GM21786 (cell line): ENCODE data around the gene C1orf115.
"Not testable (repeated sequence)": the region's sequence is repeated elsewhere in the genome, so short reads cannot be mapped to it uniquely, and the experiment has no call there.

ENCODE experiments used
- ATAC-seq: cut with Tn5 transposase; IDR thresholded peaks from one replicate; pipeline ENCODE4 v1.9.1; 2021; ENCODE audit not compliant: unreplicated experiment

Gene C1orf115

DNA sequence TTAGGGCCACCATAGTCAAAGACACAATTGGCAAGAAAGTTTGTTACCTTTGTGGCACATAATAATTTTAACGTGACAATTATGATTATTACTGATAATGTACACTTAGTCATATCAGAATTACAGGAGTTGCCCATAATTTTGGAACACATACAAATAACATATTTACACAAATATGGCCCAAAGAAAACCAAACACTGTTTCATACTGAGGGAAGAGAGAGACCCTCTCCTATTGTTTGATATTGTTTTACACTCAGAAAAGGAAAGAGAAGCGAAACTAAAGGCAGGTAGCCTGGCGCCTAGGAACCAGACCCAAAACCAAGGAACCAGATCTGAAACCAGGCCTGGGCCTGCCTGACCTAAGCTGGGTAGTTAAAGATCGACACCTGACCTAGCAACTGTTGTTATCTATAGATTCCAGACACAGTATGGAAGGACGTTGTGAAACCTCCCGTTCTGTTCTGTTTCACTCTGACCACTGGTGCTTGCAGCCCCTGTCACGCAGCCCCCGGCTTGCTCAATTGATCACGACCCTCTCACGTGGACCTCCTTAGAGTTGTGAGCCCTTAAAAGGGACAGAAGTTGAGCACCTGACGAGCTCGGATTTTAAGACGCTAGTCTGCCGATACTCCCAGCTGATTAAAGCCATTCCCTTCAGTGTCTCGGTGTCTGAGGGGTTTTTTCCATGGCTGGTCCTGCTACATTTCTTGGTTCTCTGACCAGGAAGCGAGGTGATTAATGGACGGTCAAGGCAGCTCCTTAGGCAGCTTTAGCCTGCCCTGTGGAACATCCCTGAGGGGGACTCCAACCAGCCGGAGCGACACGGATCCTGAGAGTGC is 27.9 kb downstream of the C1orf115 start:
- peak; percentile 75 for ATAC-seq

DNA sequence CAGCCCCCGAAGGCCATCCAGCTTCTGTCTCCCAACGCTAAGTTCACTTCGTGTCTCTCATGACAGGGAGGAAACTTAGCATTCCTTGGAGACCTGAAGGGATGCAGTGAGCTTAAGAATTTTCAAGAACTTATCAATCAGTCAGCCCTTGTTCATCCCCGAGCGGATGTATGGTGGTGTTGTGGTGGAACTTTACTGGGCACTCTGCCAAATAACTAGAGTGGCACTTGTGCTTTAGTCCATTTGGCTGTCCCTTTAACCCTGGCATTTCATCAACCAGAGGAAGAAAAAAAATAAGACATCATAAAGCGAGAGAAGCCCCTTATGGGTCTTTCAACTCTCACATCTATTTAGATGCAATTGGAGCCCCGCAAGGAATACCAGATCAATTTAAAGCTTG is 31.1 kb downstream of the C1orf115 start:
- not testable (repeated sequence) for ATAC-seq

DNA sequence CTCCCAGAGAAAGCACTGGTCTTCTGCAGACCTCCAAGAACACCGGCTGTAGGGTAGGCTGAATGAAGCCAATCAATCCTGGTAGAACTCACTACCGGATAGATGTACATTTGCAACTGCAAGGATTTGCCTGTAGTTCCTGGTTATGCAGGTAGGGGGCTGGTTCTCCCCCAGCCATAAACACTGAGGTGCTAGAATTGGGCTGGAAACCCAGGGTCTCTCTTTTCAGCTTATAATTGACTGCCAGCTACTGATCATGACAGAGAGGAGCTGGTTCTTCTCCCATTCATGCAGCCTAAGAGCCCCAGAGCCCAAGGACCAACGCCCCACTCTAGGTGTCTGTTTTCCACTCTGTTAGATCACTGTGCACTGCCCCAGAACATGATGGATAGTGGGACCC is 36.5 kb downstream of the C1orf115 start:
- ATAC-seq: no peak

DNA sequence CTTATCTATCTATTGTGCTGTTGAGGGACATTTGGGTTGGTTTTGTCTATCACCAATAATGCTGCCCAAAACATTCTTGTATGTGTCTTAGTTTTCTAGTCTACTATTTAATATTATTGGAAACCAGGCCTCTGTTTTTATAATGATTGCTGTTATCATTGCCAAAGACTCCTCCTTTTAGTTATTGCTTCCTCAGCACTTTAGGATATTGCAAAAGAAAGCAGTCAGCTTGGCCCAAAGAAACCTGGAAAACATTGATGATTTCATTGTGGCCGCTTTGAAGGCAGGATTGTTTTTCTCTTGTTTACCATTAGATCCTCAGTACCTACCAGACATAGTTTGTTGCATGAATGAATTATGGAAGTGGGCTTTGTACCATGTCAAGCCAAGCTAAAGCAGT is 37.4 kb downstream of the C1orf115 start:
- ATAC-seq: no peak

DNA sequence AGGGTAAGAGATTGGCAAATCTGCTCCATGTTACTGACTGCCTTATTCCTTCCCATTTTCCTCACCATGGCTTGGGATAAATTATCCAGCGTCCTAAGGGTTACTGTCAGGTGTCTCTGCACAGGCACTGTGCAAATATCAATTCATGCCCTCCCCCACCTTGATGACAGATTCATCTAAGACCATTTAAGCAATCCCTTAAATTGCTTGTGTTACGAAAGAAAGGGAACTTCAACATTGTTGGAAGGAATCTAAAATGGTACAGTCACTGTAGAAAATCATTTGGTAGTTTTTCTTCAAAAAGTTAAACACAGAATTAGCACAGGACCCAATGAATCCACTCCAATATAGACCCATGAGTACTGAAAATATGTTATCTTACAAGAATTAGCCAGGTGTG is 40.3 kb downstream of the C1orf115 start:
- no peak for ATAC-seq

DNA sequence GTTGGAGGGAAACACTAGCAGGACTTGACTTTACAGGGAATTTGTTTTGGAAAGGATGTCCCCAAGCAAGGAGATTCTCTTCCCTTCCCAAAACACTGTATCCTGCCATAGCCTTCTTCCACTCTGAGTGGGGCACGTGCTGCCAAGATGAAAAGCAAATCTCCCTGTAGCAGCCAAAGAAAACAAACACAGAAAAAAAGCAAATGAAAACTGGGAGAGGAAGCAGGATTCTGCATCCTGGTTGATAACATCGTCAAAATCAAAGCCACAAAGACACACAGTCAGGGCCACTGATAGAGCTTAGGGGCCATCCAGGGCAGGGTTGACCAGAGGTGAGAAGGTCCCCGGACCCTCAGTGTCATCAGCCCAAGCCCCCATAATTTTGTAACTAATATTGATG is 42.0 kb downstream of the C1orf115 start:
- no peak for ATAC-seq

DNA sequence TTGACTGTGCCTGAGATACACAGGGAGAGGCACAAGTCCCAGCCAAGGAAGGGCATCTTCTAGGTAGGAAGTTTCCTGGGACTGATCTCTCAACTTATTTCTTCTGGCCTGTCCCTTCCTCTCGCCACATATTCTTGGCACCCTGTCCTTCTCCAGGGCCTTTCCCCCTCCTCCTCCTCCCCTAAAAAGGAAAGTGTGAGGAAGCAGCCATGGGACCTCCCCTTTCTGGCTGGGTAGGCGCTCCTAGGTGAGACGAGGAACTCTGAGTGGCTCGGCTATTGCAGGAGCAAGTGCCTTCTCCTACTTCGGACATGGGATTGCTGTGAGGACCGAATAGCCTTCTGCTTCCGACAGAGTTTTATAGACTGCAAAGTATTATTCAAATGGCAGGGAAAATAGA is 42.5 kb downstream of the C1orf115 start:
- ATAC-seq: peak; percentile 22

DNA sequence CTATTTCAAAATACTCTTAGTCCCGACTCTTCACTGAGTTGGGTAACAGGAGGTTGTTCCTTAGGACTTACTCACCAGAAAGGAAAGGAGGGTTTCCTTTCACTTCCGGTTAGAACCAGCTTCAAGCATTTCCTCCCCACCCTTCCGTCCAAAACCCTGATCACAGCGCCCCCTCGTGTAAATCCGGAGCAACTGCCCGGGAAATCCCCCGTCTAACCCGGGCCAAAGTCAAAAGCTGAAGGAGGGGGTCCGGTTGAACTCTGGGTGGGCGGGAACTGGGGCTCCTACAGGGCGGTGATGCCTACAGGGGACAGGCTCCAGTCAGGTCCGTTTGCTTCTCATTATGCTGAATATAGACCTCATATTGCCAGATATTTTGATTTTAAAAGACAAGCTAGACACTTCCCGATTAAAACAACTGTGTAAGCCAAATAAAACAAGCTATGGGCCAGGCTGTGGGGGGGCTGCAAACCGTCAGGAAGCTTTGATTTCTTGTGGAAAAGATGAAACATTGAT is 43.0 kb downstream of the C1orf115 start:
- ATAC-seq: peak; percentile 89

DNA sequence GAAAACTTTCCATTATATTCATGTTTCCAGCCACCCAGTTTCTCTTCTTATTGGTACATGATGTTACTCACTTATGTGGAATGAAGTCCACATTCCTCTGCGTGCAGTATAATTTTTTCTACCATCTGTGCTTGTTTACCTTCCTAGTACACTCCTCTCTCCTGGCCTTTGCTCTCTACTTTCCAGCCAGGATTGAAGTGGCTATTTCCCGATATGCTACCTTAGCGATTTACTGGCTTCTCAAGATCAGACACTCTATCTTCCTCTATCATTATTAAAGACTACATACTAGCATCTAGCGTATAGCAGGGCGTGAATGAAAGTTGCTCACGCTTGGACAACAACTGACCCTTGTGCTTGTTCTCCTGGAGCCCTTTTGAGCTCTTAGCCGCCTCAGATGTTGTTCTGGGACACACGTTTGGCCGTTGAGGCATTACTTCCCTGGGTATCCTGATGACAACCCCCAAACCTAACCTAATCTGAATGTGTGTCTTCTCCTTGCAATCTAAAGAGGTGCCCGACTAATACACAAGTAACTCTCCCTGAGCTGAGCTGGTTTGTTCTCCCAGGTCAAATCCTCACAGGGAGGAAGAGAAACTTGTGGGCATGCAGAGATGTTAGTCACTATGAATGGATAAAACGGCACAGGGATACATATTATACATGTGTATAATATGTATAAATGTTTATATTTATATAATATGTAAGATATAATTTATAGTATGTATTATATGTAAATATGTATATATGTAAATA is 44.6 kb downstream of the C1orf115 start:
- ATAC-seq: no peak

DNA sequence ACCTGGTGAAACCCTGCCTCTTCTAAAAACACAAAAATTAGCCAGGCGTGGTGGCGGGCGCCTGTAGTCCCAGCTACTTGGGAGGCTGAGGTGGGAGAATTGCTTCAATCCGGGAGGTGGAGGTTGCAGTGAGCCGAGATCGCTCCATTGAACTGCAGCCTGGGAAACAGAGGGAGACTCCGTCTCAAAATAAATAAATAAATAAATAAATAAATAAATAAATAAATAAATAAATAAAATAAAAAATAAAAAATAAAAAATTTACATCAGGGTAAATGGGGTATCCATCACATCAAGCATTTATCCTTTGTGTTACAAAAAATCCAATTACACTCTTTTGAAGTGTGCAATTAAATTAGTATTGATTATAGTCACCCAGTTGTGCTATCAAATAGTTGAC is 46.1 kb downstream of the C1orf115 start:
- ATAC-seq: not testable (repeated sequence)

DNA sequence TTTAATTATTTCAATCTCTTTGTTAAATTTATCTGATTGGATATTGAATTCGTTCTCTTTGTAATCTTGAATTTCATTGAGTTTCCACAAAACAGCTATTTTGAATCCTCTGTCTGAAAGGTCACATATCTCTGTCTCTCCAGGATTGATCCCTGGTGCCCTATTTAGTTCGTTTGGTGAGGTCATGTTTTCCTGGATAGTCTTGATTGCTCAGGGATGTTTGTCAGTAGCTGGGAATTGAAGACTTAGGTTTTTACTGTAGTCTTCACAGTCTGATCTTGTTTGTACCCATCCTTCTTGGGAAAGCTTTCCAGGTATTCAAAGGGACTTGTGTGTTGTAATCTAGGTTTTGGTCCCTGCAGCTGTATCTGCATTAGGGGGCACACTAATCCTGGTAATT is 51.2 kb downstream of the C1orf115 start:
- no peak for ATAC-seq

DNA sequence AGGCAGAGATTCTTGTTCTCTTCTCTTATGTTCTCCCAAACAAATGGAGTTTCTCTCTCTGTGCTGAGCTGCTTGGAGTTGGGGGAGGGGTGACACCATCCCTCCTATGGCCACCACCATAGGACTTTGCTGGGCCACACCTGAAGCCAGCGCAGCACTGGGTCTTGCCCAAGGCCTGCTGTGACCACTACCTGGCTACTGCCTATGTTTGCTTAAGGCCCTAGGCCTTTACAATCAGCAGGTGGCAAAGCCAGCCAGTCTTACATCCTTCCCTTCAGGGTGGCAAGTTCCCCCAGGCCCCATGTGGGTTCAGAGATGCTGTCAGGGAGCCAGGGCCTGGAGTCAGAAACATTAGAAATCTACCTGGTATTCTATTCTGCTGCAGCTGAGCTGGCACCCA is 51.7 kb downstream of the C1orf115 start:
- ATAC-seq: no peak

DNA sequence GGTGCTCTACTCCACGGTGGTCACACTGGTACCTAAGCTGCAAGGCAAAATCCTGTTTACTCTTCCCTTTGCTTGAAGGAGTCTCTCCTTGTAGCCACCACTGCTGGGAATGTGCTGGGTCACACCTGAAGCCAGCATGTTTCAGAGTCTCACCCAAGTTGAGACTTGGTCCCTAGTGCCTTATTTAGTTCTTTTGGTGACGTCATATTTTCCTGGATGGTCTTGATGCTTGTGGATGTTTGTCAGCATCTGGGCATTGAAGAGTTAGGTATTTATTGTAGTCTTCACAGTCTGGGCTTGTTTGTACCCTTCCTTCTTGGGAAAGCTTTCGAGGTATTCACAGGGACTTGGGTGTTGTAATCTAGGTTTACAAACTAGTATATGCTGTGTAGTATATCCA is 52.4 kb downstream of the C1orf115 start:
- no peak for ATAC-seq

DNA sequence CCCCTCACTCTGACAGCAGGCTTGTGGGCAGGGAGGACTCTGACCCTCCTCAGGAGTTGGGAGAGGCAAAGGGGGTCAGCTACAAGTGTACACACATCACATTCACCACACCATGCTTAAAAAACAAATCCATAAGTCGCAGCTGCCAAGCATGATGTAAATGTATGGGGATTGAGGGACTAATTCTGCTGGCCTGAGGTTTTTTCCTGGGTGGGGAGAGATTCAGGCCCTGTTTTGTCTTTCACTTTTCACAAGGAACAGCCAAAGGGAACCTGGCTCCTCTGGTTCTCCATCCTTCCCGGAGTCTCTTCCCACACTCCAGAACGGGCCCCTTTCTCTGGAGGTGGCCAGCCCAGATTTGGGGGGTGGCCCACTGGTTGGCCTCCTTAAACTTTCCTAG is 56.7 kb downstream of the C1orf115 start:
- ATAC-seq: no peak

DNA sequence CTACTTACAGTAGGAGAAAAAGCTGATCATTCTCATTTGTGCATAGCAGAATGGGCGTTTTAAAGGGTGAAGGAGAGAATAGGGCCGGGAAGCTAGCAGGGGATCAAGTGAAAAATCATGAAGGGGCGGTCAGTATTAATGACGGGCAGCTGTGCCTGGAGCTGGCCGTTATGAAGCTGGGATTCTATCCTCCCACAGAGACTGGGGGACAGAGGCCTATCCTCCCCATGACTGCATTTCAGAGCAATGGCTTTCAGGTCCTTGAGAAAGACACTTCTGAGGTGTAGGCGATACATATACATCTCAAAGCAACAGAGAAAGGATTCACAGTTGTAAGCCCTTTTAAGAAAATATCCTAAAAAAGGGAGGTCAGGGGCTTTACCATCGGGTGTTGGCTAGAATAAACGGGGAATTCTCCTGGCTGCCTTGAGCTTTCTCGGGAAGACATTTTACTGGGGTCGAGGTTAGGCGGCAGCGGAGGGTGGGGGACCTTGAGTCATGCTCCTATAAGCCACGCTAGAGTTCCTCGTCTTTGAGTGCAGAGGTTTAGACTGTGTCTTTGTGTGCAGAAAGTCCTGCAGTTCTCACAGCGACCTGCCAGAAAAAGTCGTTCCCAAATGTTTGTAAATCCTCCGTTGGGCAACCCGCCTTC is 57.4 kb downstream of the C1orf115 start:
- ATAC-seq: peak; percentile 12

DNA sequence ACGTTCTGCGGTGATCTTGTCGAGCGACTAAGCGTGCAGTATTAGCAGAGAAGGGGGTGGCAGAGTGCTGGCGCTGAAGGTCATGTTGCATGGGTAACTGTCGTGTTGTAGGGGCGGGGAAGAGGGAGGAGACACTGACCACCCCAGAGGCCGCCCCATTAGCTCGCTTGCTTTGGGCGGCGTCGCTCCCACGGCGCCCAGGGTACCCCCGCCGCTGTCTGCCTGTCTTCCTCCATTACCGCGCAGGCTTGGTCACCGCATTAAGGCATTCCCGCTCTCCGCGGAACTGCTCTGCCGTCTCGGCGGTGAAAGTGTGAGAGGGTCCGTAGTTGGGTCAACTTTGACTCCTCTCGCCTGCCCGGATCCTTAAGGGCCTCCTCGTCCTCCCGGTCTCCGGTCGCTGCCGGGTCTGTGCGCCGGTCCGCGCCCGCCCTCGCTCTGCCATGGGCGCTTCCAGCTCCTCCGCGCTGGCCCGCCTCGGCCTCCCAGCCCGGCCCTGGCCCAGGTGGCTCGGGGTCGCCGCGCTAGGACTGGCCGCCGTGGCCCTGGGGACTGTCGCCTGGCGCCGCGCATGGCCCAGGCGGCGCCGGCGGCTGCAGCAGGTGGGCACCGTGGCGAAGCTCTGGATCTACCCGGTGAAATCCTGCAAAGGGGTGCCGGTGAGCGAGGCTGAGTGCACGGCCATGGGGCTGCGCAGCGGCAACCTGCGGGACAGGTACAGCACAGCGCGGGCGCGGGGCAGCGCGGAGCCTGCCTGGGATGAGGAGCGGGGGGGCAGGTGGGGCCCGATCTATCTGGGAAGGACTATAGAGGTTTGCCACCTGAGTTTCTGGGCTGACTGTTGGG is 58.1 kb downstream of the C1orf115 start, which contains the start of gene MTARC2:
Gene MTARC2, plus strand, starts transcription at position 234 of the 846 bp plus-strand sequence. Its CDS starts 210 bp downstream, at position 444.
- ATAC-seq: peak; percentile 95
